Activated CD4-positive, alpha-beta T cell treated with anti-CD3 and anti-CD28 coated beads, Interleukin-2, Interleukin-6, amounts not matched to agents 100 ng/mL and 50 ng/mL, durations not matched to agents 16 hours and 8 hours (primary cell): ENCODE data around the gene ATG5.
"Not testable (repeated sequence)": the region's sequence is repeated elsewhere in the genome, so short reads cannot be mapped to it uniquely, and the experiment has no call there.

Experiments used
- DNase-seq: peaks from one replicate; pipeline ENCODE4 v3.0.0-alpha.2; 2020

Gene ATG5

DNA sequence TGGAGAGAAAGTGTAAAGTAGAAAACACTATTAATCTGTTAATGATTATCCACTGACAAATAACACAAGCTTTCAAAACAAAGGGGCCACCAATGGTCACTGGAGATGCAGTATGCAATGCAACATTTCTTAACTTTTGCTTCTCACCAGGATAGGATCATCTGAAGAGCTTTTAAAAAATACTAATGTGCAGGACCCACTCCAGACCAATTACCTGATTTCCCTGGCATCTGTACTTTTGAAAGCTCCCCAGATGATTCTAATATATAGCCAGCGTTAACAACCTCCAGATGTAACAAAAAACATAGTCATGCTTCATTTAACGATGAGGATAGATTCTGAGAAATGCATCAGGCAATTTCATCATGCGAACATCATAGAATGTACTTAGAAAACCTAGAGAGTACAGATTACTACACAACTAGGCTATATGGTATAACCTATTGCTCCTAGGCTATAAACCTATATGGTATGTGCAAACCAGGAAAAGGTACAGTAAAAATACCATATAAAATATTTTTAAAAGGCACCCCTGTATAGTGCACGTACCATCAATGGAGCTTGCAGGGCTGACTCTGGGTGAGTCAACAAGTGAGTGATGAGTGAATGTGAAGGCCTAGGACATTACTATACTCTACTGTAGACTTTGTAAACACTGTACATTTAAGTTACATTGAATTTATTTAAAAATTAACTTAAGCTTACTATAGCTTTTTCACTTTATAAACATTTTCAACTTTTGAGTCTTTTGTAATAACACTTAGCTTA, 69.2 kb downstream of the ATG5 start:
- no peak for DNase-seq

DNA sequence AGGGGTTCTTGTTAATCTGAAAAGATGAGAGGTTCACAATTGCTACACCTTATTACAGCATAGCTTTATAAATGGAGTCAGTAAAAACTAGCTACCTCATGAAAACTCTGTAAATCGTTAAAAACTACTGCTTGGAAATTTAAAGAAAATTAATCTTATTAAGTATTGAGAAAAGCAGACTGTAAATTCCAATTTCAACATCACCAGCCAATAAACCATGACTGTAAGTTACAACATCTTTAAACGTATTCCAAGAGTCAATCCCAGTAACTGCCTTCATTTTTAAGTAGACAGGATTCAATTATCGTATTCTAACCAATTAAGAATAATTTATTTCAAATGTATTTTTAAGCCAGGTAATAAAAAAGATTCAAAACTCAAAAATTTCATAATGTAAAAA, 70.3 kb downstream of the ATG5 start:
- no peak for DNase-seq

DNA sequence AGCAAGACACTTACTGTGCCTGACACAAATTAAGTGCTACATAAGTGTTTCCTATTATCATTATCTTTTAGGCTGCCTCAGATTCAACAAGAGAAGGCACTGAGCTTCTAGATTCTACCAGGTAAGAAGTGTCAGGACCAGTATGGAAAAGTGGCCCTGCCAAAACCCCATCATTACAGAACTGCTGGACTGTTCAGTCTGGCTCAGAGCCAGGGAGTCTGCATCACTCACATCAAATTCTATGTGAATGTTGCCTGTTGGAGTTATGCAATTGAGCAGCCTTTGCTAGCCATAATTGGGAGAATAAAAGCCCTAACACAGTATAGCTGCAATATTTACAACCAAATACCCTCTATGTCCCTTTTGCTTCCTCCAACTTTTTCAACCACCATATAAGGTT, 70.9 kb downstream of the ATG5 start:
- DNase-seq, result no peak

GRCh38 chr6:106253731-106254130, 71.8 kb downstream of the ATG5 start:
- DNase-seq, result no peak

- DNase-seq, result no peak
Observed at GRCh38 chr6:106253172-106253571, 72.4 kb downstream of the ATG5 start.

DNA sequence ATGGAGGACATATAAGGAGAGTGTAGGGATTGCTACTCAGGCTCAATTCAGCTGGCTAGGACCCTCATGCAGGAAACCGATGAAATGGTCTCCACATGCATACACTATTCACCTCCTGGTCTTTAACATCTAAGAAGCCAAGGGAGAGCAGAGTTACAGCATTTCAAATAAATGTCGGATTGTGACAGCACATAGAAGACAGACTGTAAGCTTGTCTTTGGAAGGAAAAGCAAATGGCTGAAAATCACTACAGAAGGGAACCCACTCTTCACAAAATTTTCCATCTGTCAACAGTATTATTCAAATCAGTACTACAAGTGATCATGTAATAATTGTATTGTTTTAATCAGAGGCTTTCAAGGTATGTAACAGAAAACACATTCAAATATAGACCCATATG, 72.9 kb downstream of the ATG5 start:
- no peak for DNase-seq

DNA sequence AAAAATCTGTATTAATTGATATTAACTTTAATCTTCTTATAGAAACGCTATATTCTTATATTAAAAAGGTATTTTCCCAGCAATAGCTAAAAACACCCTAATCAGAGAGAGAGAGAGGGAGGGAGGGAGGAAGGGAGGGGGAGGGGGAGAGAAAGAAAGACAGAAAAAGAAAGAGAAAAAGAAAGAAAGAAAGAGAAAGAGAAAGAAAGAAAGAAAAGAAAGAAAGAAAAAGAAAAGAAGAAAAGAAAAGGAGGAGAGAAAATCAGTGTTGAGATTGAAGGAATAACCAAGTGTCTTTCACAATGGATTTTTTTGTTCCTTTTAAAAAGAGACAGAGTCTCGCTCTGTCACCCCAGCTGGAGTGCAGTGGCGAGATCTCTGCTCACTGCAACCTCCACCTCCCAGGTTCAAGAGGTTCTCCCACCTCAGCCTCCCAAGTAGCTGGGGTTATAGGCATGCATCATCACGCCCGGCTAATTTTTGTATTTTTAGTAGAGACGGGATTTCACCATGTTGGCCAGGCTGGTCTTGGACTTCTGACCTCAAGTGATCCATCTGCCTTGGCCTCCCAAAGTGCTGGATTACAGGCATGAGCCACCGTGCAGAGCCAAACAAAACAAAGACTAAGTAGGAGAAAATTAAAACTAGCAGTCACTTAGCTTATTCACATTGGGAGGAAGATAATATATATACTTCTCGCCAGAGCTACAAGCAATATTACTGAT, 73.9 kb downstream of the ATG5 start:
- DNase-seq, result not testable (repeated sequence)

DNA sequence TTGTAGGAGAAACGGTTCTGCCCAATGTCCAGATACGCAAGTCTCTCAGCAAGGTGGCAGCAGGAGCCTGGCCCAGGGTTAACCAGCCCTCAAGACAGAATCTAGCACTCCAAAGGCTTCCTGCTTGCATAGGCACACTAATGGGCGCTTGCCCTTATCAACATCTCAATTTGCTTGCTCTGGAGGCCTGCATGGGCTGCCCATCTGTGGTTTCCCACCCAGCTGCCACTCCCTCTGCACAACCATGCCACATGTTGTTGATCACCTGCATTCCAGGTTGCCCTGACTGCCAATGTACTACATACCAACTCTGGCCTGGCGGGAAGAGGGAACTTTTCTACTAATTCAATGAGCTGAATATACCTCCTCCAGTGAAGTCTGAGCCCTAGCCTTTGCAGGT, 74.6 kb downstream of the ATG5 start:
- DNase-seq, result no peak

GRCh38 chr6:106249658-106250057, 75.9 kb downstream of the ATG5 start:
- DNase-seq, result peak; percentile 9

- peak; percentile 55 for DNase-seq
Observed at GRCh38 chr6:106247733-106248132, 77.8 kb downstream of the ATG5 start.

DNA sequence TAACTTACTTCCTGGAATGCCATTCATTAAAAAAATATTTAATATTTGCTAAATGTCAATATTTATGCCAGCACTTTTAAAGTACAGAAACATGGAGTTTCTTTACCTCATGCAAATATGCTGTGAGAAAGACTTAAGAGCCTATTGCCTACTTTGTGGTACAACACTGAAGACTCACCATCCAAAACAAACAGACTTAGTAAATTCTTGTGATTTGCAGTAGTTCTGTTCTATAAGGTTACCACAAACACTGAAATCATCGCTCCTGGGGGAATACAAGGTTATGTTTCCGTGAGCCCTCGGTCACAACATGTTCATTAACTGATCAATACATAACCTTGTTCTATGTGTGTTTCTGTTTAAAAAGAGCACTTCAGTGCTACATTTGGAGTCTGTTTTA, 78.3 kb downstream of the ATG5 start:
- DNase-seq, result peak; percentile 8

DNA sequence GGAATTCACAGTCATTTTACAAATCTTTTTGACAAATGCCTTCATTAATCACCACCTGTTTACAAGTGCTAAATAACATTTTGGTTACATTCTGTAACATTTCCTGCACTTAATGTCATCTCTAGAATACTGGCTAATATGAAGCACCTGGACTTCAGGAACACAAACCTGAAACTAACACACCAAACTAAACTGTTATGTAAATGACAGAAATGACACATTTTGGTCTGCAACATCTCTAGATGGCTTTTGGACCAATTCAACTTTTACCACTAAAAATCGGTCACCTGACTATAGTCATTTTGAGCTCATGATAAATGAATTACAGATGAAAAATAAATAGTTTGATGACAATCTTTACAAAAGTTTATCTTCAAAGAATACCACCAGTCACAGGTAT, 80.6 kb downstream of the ATG5 start:
- peak; percentile 63 for DNase-seq

- DNase-seq, result no peak
Observed at GRCh38 chr6:106244521-106244920, 81.0 kb downstream of the ATG5 start.

GRCh38 chr6:106243261-106243660, 82.3 kb downstream of the ATG5 start:
- DNase-seq, result no peak

DNA sequence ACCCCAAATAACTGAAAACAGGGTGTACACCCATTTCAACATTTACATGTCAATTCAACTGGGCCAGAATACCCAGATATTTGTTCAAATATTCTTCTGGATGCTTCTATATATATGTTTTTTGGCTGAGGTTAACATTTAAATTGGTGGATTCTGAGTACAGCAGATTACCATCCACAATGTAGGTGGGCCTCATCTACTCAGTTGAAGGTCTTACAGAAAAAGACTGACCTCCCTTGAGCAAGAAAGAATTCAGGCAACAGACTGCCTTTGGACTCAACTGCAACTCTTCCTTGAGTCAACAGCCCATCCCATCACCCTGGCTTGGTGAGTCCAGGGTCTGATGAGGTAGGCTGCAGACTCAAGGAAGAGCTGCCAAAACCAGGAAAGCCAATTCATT, 84.1 kb downstream of the ATG5 start:
- no peak for DNase-seq

GRCh38 chr6:106237286-106237685, 88.3 kb downstream of the ATG5 start:
- DNase-seq, result no peak

GRCh38 chr6:106229876-106230445, 95.6 kb downstream of the ATG5 start:
- not testable (repeated sequence) for DNase-seq

DNA sequence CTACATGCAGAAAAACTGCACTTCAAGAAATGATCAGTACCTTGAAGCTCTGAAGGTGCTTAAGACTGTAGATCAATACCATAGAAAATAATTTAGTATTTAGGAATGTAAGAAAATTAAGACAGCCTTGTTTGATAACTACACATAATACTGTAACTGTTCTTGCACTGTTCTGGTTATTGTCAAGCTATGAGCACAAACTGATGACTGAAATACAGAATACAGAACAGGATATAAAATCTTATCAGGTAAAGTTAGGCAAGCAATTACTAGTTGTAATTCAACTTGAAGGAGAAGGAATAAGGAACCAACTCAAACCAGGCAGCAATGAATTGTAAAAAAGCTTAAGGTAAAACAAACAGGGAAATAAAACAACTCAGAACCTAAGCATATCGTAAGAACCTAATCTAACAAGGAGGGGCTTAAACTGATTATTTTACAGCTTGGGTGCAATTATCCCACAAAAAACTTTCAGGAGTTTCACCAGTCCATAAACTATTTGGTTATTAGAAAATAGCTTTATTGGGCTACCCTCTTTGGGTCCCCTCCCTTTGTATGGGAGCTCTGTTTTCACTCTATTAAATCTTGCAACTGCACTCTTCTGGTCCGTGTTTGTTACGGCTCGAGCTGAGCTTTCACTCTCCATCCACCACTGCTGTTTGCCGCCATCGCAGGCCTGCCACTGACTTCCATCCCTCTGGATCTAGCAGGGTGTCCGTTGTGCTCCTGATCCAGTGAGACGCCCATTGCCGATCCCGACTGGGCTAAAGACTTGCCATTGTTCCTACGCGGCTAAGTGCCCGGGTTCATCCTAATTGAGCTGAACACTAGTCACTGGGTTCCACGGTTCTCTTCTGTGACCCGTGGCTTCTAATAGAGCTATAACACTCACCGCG, 97.7 kb downstream of the ATG5 start:
- peak; percentile 14 for DNase-seq

DNA sequence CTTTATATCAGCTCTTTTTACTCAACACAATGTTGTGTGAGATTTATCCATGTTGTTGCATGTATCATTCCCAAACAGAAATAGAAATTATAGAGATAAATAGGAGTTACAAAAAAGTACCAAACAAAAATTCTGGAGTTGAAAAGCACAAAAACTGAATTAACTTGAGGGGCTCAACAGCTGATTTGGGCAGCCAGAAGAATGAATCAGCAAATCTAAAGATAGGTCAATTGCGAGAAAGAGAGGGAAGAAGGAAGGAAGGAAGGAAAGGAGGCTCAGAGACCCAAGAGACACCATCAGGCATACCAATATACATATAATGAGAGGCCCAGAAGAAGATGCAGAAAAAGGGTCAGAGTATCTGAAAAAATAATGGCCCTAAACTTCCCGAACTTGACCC, 98.9 kb downstream of the ATG5 start:
- no peak for DNase-seq

GRCh38 chr6:106225581-106225980, 100.0 kb downstream of the ATG5 start:
- DNase-seq, result no peak

DNA sequence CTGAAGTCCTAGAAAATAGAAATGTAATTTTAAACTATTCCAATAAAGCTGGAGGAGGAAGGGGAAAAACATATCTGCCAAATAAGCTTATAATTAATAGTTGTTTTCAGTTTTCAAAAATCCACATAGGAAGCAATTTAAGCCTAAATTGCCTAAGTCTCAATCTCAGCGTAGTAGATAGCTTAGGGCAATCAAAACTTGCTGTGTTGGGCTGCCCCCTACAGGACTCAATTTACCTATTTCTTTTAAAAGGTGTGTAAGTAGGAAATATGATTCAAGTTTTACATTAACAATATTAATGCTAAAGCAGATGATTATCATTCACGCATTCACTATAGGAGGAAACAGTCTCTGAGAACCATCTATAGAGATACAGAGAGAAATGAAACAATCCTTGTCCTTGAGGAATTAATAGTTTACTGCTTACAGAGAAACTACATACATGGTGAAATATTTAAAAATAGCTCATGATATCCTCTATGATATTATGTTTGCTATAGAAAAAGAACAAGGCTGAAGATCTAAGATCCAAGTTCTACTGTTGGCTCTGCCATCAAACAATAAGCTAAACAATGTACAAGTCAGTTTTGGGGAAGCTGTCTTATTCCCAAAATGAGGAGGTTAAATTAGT, 102.1 kb downstream of the ATG5 start:
- DNase-seq, result peak; percentile 78

DNA sequence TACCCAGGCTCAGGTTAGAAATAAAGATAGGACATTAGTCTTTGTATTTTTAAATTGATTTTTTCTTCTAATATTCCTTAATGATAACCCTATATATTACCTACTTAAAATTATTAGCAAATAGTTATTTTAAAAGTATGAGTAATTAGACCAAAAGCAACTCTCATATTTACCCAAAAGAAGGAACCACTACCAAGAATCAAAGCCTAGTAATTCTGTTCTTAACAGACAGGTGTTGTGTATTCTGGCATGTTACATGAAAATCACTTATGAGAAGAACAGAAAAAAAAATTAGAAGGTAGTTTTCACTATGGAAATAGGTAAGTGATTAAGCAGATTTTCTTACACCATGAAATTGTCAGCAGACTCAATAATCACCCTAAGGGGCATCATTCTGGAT, 105.1 kb downstream of the ATG5 start:
- no peak for DNase-seq

- no peak for DNase-seq
Observed at GRCh38 chr6:106216527-106216926, 109.0 kb downstream of the ATG5 start.
